K562 (cell line): ENCODE data around the gene ZNF837. TPM values are rescaled to one million over a fixed set of nuclear protein-coding genes. Genes with fewer than 3 reads are reported as not detected.

Experiments
- FOXK2 ChIP-seq, 2 experiments: fragments of 450-650 bp; IDR thresholded peaks in 1 of 2; conservative IDR thresholded peaks in 1 of 2; 2 replicates each; pipeline ENCODE4 v1.6.1; 2016; ENCODE audit warnings: low read depth in 2 of 2, mild to moderate bottlenecking in 1 of 2
- GATAD2A ChIP-seq: fragments of 450-650 bp; IDR thresholded peaks from 2 replicates; pipeline ENCODE4 v1.6.1; 2017
- KLF6 ChIP-seq: fragments of 250-450 bp; sonication (Bioruptor Pico); IDR thresholded peaks from 2 replicates; pipeline ENCODE4 v1.4.0; 2020; ENCODE audit warnings: mild to moderate bottlenecking, moderate library complexity, borderline replicate concordance
- polyA plus RNA-seq, 8 experiments: library from polyadenylated mRNA; depleted of rRNA in 4 of 8; stranded (reverse) in 5 of 8; unstranded in 3 of 8; fragments of >200 nt; fragmentation: Nextera tagmentation in 2 of 8; fragmentation: Illumina TruSeq in 1 of 8; extraction: Ambion mirVana in 2 of 8; extraction: Trizol in 1 of 8; gene quantifications; 2 replicates each; pipeline versions ENCODE4 v1.2.1 to v1.2.3, GENCODE V29; 2011 to 2014; ENCODE audit warnings: inconsistent platforms in 1 of 8, missing spikeins in 1 of 8
- total RNA-seq, 7 experiments: library from RNA; depleted of rRNA in 6 of 7; stranded (reverse); fragments of >200 nt in 6 of 7; fragmentation: Illumina TruSeq in 2 of 7; extraction: Trizol in 2 of 7; gene quantifications; 2 replicates each; pipeline versions ENCODE4 v1.2.1 to v1.2.3, GENCODE V29; 2011 to 2021; ENCODE audit warnings: low replicate concordance in 1 of 7
- TF ChIP-seq, protein P1 (sequence below): fragments of 450-650 bp; IDR thresholded peaks from 2 replicates; pipeline ENCODE4 v1.6.1; 2016; ENCODE audit warnings: borderline replicate concordance
- TF ChIP-seq, protein P2 (sequence below): fragments of 450-650 bp; IDR thresholded peaks from 2 replicates; pipeline ENCODE4 v1.6.1; 2017; ENCODE audit warnings: antibody characterized with exemption
- TF ChIP-seq, protein P3 (sequence below): fragments of 200-600 bp; sonication (generic); IDR thresholded peaks from one replicate; pipeline ENCODE4 v1.6.1; 2012; ENCODE audit warnings: mild to moderate bottlenecking, low read depth, low read length, inconsistent platforms

The ZNF837 gene
- total and polyA plus RNA-seq, 9 of the 15 experiments (the other 6 are each of a cell fraction or from before 2014, with no cell fraction given) = 0.11 to 2.1 (median 0.57) TPM; not detected in 4

DNA sequence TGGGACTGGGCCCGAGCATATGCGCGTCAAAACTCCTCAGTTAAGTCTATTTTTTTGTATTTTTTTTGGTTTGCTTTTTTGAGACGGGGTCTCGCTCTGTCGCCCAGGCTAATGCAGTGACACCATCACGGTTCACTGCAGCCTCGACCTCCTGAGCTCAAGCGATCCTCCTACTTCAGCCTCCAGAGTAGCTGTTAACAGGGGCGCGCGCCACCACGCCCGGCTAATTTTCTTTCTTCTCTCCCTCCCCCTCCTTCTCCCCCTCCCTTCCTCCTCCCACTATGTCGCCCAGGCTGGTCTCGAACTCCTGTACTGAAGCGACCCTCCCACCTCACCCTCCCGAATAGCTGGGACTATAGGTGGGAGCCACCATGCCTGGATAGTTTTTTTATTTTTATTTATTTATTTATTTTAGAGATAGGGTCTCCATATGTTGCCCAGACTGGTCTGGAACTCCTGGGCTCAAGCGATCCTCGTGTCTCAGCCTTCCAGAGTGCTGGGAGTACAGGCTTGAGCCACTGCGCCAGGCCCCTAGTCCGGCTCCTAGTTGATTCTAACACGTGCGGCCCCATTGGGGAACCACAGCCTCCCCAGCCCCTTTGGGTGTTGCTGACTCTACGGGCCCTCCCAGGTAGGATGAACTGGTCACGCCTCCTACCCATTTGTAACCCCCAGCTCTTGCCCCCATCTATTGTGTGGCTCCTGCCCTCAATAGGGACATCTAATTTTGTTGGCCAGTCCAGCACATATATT, 806 bp upstream of the ZNF837 start (continued):
- TF ChIP-seq, protein P1, sequence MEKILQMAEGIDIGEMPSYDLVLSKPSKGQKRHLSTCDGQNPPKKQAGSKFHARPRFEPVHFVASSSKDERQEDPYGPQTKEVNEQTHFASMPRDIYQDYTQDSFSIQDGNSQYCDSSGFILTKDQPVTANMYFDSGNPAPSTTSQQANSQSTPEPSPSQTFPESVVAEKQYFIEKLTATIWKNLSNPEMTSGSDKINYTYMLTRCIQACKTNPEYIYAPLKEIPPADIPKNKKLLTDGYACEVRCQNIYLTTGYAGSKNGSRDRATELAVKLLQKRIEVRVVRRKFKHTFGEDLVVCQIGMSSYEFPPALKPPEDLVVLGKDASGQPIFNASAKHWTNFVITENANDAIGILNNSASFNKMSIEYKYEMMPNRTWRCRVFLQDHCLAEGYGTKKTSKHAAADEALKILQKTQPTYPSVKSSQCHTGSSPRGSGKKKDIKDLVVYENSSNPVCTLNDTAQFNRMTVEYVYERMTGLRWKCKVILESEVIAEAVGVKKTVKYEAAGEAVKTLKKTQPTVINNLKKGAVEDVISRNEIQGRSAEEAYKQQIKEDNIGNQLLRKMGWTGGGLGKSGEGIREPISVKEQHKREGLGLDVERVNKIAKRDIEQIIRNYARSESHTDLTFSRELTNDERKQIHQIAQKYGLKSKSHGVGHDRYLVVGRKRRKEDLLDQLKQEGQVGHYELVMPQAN = peak; percentile 91
- TF ChIP-seq, protein P2, sequence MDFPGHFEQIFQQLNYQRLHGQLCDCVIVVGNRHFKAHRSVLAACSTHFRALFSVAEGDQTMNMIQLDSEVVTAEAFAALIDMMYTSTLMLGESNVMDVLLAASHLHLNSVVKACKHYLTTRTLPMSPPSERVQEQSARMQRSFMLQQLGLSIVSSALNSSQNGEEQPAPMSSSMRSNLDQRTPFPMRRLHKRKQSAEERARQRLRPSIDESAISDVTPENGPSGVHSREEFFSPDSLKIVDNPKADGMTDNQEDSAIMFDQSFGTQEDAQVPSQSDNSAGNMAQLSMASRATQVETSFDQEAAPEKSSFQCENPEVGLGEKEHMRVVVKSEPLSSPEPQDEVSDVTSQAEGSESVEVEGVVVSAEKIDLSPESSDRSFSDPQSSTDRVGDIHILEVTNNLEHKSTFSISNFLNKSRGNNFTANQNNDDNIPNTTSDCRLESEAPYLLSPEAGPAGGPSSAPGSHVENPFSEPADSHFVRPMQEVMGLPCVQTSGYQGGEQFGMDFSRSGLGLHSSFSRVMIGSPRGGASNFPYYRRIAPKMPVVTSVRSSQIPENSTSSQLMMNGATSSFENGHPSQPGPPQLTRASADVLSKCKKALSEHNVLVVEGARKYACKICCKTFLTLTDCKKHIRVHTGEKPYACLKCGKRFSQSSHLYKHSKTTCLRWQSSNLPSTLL = no peak
- TF ChIP-seq KLF6 = no peak
- TF ChIP-seq GATAD2A = no peak
- TF ChIP-seq FOXK2 (conservative IDR thresholded peaks at IDR 0.05 in 1 of 2, IDR thresholded peaks at IDR 0.05 in 1 of 2; ENCODE audit: low read depth in 2 of 2) = no peak
- TF ChIP-seq, protein P3, sequence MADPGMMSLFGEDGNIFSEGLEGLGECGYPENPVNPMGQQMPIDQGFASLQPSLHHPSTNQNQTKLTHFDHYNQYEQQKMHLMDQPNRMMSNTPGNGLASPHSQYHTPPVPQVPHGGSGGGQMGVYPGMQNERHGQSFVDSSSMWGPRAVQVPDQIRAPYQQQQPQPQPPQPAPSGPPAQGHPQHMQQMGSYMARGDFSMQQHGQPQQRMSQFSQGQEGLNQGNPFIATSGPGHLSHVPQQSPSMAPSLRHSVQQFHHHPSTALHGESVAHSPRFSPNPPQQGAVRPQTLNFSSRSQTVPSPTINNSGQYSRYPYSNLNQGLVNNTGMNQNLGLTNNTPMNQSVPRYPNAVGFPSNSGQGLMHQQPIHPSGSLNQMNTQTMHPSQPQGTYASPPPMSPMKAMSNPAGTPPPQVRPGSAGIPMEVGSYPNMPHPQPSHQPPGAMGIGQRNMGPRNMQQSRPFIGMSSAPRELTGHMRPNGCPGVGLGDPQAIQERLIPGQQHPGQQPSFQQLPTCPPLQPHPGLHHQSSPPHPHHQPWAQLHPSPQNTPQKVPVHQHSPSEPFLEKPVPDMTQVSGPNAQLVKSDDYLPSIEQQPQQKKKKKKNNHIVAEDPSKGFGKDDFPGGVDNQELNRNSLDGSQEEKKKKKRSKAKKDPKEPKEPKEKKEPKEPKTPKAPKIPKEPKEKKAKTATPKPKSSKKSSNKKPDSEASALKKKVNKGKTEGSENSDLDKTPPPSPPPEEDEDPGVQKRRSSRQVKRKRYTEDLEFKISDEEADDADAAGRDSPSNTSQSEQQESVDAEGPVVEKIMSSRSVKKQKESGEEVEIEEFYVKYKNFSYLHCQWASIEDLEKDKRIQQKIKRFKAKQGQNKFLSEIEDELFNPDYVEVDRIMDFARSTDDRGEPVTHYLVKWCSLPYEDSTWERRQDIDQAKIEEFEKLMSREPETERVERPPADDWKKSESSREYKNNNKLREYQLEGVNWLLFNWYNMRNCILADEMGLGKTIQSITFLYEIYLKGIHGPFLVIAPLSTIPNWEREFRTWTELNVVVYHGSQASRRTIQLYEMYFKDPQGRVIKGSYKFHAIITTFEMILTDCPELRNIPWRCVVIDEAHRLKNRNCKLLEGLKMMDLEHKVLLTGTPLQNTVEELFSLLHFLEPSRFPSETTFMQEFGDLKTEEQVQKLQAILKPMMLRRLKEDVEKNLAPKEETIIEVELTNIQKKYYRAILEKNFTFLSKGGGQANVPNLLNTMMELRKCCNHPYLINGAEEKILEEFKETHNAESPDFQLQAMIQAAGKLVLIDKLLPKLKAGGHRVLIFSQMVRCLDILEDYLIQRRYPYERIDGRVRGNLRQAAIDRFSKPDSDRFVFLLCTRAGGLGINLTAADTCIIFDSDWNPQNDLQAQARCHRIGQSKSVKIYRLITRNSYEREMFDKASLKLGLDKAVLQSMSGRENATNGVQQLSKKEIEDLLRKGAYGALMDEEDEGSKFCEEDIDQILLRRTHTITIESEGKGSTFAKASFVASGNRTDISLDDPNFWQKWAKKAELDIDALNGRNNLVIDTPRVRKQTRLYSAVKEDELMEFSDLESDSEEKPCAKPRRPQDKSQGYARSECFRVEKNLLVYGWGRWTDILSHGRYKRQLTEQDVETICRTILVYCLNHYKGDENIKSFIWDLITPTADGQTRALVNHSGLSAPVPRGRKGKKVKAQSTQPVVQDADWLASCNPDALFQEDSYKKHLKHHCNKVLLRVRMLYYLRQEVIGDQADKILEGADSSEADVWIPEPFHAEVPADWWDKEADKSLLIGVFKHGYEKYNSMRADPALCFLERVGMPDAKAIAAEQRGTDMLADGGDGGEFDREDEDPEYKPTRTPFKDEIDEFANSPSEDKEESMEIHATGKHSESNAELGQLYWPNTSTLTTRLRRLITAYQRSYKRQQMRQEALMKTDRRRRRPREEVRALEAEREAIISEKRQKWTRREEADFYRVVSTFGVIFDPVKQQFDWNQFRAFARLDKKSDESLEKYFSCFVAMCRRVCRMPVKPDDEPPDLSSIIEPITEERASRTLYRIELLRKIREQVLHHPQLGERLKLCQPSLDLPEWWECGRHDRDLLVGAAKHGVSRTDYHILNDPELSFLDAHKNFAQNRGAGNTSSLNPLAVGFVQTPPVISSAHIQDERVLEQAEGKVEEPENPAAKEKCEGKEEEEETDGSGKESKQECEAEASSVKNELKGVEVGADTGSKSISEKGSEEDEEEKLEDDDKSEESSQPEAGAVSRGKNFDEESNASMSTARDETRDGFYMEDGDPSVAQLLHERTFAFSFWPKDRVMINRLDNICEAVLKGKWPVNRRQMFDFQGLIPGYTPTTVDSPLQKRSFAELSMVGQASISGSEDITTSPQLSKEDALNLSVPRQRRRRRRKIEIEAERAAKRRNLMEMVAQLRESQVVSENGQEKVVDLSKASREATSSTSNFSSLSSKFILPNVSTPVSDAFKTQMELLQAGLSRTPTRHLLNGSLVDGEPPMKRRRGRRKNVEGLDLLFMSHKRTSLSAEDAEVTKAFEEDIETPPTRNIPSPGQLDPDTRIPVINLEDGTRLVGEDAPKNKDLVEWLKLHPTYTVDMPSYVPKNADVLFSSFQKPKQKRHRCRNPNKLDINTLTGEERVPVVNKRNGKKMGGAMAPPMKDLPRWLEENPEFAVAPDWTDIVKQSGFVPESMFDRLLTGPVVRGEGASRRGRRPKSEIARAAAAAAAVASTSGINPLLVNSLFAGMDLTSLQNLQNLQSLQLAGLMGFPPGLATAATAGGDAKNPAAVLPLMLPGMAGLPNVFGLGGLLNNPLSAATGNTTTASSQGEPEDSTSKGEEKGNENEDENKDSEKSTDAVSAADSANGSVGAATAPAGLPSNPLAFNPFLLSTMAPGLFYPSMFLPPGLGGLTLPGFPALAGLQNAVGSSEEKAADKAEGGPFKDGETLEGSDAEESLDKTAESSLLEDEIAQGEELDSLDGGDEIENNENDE = no peak
